ENCODE measurements around the gene LGMN. TPM values are rescaled to one million over a fixed set of nuclear protein-coding genes. Genes with fewer than 3 reads are reported as not detected.
A peak's percentile ranks its signal among the peaks of the same experiment; 100 is the strongest.

The LGMN gene
- total and polyA plus RNA-seq, 4 experiments from 2014 or later, result 9.6 to 14.0 (median 12.3) TPM

DNA sequence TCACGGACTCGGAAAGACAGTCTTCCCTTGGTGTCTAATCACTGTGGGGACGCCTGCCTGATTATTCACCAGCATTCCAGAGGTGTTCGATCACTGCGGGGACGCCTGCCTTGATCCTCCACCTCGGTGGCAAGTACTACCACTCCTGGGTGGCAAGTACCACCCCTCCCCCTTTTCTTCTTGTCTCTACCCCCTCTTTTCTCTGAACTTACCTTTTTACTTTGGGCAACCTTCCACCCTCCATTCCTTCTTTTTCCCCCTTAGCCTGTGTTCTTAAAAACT is 12.0 kb upstream of the LGMN start:
- H3K27ac Mint-ChIP-seq, result peak overlapping the region in 1 of 7 donors; percentile 14
- Histone ChIP-seq H3K4me3 (ENCODE audit: low read length in 2 of 2) (no peak overlapping the region), H3K4me1 (ENCODE audit: insufficient read depth, low read length) (no peaks in the 10 kb centered on the region), H3K27me3 (ENCODE audit: insufficient read depth, low read length) (no peaks in the 10 kb centered on the region), H3K36me3 (ENCODE audit: insufficient read depth, low read length) (no peaks in the 10 kb centered on the region), H3K27ac (ENCODE audit: low read depth, low read length) (no peak overlapping the region), H3K9me3 (ENCODE audit: control insufficient read depth in 1 of 2, low read length in 2 of 2) (no peaks in the 10 kb centered on the region)
- no peak overlapping the region for H3K4me3 Mint-ChIP-seq
- ChIA-PET CTCF (ENCODE audit: partially characterized antibody) (no interaction called here), POLR2A (ENCODE audit: partially characterized antibody) (no interaction called here)
- H3K4me1 Mint-ChIP-seq, result peaks cover 5 to 10% (median 9%) of the 10 kb centered on the region in 4 donors
- DNase-seq, result no peak
- H3K9me3 Mint-ChIP-seq, result no peaks in the 10 kb centered on the region
- no peaks in the 10 kb centered on the region for H3K36me3 Mint-ChIP-seq
- intact Hi-C loops (cut with micrococcal nuclease), result no loop called here
- H3K27me3 Mint-ChIP-seq, result peaks cover 3% of the 10 kb centered on the region in 2 donors

DNA sequence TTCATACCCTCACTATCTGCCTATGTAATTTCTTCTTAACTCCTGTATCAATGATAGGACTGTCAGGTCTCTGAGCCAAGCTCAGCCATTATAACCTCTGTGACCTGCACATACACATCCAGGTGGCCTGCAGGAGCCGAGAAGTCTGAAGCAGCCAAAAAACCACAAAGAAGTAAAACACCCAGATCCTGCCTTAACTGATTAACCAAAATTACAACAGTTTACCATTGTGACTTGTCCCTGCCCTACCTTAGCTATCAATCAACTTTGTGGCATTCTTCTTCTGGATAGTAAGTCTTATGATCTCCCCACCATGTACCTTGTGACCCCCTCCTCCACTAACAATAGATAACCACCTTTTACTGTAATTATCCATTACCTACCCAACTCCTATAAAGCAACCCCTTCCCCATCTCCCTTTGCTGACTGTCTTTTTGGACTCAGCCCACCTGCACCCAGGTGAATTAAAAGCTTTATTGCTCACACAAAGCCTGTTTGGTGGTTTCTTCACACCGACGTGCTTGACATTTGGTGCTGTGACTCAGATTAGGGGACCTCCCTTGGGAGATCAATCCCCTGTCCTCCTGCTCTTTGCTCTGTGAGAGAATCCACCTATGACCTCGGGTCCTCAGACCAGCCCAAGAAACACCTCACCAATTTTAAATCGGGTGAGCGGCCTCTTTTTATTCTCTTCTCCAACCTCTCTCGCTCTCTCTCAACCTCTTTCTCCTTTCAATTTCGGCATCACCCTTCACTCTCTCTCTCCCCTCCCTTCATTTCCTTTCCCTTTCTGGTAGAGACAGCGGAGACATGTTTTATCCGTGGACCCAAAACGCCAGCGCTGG is 11.5 kb upstream of the LGMN start:
- intact Hi-C loops (cut with micrococcal nuclease), result no loop called here
- H3K36me3 ChIP-seq (ENCODE audit: insufficient read depth, low read length), result no peaks in the 10 kb centered on the region
- H3K27ac Mint-ChIP-seq, result peak overlapping the region in 2 of 7 donors; percentile 42 to 56
- peaks cover 3% of the 10 kb centered on the region in 2 donors for H3K27me3 Mint-ChIP-seq
- no peaks in the 10 kb centered on the region for H3K4me1 ChIP-seq (ENCODE audit: insufficient read depth, low read length)
- H3K4me3 ChIP-seq (ENCODE audit: low read length in 2 of 2), result no peak overlapping the region
- no peak overlapping the region for H3K27ac ChIP-seq (ENCODE audit: low read depth, low read length)
- no peaks in the 10 kb centered on the region for H3K9me3 Mint-ChIP-seq
- no peaks in the 10 kb centered on the region for H3K27me3 ChIP-seq (ENCODE audit: insufficient read depth, low read length)
- peaks cover 5 to 10% (median 9%) of the 10 kb centered on the region in 4 donors for H3K4me1 Mint-ChIP-seq
- DNase-seq, result no peak
- no peak overlapping the region for H3K4me3 Mint-ChIP-seq
- ChIA-PET CTCF (ENCODE audit: partially characterized antibody) (interaction anchor here (1.4 kb wide), 1 partner anchor 9 kb away, joined by 3 read pairs; no protein-coding TSS in a partner anchor), POLR2A (ENCODE audit: partially characterized antibody) (no interaction called here)
- H3K36me3 Mint-ChIP-seq, result no peaks in the 10 kb centered on the region
- H3K9me3 ChIP-seq (ENCODE audit: control insufficient read depth in 1 of 2, low read length in 2 of 2), result no peaks in the 10 kb centered on the region

DNA sequence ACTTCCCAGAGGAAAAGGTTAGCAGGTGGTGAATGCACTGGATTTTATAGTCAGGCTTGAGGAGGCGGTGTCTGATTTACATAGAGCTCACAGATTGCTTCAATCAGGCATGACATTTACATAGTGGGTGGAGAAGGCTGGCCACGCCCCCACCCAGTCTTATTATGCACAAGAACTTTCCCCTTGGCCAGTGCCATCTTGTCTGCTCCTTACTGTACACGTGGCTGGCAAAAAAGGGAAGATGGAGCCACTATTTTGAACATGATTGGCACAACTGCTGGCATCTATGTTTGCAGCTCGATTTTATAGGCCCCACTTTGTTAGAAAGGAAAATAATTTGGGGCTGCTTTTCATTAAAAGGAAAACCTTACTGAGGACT is 10.9 kb upstream of the LGMN start:
- Mint-ChIP-seq H3K9me3 (no peaks in the 10 kb centered on the region), H3K4me1 (peaks cover 5 to 10% (median 9%) of the 10 kb centered on the region in 4 donors), H3K36me3 (no peaks in the 10 kb centered on the region), H3K27me3 (peaks cover 3% of the 10 kb centered on the region in 2 donors), H3K27ac (no peak overlapping the region), H3K4me3 (no peak overlapping the region)
- intact Hi-C loops (cut with micrococcal nuclease), result no loop called here
- no peaks in the 10 kb centered on the region for H3K4me1 ChIP-seq (ENCODE audit: insufficient read depth, low read length)
- ChIA-PET CTCF (ENCODE audit: partially characterized antibody) (interaction anchor here (1.4 kb wide), 1 partner anchor 8 kb away, joined by 3 read pairs; no protein-coding TSS in a partner anchor), POLR2A (ENCODE audit: partially characterized antibody) (no interaction called here)
- no peak for DNase-seq
- H3K9me3 ChIP-seq (ENCODE audit: control insufficient read depth in 1 of 2, low read length in 2 of 2), result no peaks in the 10 kb centered on the region
- no peaks in the 10 kb centered on the region for H3K27me3 ChIP-seq (ENCODE audit: insufficient read depth, low read length)
- no peaks in the 10 kb centered on the region for H3K36me3 ChIP-seq (ENCODE audit: insufficient read depth, low read length)
- H3K27ac ChIP-seq (ENCODE audit: low read depth, low read length), result no peak overlapping the region
- no peak overlapping the region for H3K4me3 ChIP-seq (ENCODE audit: low read length in 2 of 2)

DNA sequence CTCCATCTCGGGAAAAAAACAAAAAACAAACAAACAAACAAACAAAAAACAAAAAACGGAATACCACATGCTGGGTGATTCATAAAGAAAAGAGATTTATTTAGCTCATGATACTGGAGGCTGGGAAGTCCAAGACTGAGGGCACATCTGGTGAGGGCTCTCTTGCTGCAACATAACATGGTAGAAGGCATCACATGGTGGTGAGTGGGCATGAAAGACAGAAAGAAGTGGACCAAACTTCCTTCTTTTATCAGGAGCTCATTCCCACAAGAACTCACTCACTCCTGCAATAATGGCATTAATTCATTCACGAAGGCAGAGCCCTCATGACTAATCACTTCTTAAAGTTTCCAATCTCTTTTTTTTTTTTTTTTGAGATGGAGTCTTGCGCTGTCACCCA is 8.0 kb upstream of the LGMN start:
- H3K27ac Mint-ChIP-seq, result no peak overlapping the region

DNA sequence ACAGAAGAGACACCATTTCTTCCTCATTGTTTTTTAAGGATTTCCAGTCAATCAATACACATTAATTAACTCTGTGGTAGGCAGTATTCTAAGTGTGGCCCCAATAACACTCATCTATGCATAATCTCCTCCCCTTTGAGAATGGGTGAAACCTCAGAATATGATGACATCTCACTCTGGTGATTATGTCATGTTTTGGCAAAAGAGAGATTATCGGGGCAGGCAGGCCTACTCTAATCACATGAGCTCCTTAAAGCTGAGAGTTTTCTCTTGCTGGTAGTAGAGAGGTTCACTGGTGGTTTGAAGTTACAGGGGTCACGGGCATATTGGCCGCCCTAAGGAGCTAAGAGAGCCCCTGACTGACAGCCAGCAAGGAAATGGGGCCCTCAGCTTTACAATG is 7.1 kb upstream of the LGMN start:
- Mint-ChIP-seq H3K36me3 (no peaks in the 10 kb centered on the region), H3K27me3 (no peaks in the 10 kb centered on the region)

More for the DNA sequence above, 8.0 kb upstream of the LGMN start:
- Histone ChIP-seq H3K4me3 (ENCODE audit: low read length in 2 of 2) (no peak overlapping the region), H3K27me3 (ENCODE audit: insufficient read depth, low read length) (no peaks in the 10 kb centered on the region), H3K36me3 (ENCODE audit: insufficient read depth, low read length) (no peaks in the 10 kb centered on the region), H3K4me1 (ENCODE audit: insufficient read depth, low read length) (no peaks in the 10 kb centered on the region), H3K27ac (ENCODE audit: low read depth, low read length) (no peak overlapping the region), H3K9me3 (ENCODE audit: control insufficient read depth in 1 of 2, low read length in 2 of 2) (no peaks in the 10 kb centered on the region)
- ChIA-PET POLR2A (ENCODE audit: partially characterized antibody) (no interaction called here), CTCF (ENCODE audit: partially characterized antibody) (no interaction called here)
- no peaks in the 10 kb centered on the region for H3K36me3 Mint-ChIP-seq
- no peaks in the 10 kb centered on the region for H3K9me3 Mint-ChIP-seq
- H3K27me3 Mint-ChIP-seq, result no peaks in the 10 kb centered on the region
- no peak overlapping the region for H3K4me3 Mint-ChIP-seq
- intact Hi-C loops (cut with micrococcal nuclease), result no loop called here
- DNase-seq, result no peak
- peaks cover 5 to 10% (median 9%) of the 10 kb centered on the region in 4 donors for H3K4me1 Mint-ChIP-seq

DNA sequence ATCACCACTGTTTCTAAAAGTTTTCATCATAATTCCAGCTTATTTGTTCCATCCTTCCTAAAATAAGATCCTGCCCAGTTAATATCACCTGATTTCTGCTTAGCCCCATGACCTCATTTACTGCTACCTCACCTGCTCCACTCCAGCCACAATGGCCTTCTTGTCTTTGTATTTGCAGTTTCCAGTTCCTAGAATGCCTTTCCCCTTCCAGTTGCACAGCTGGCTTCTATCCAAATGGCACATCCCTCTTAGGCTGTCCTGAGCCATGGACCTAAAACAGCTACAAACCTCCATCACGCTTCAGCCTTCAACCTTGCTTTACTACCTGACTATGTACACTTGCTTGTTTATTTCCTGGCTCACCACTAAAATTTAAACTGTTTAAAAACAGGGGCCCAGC is 6.5 kb upstream of the LGMN start:
- POLR2A ChIA-PET (ENCODE audit: partially characterized antibody), result no interaction called here
- H3K27me3 ChIP-seq (ENCODE audit: insufficient read depth, low read length), result no peaks in the 10 kb centered on the region
- no peaks in the 10 kb centered on the region for H3K9me3 ChIP-seq (ENCODE audit: control insufficient read depth in 1 of 2, low read length in 2 of 2)
- H3K4me1 ChIP-seq (ENCODE audit: insufficient read depth, low read length), result peaks cover 4% of the 10 kb centered on the region
- H3K27ac ChIP-seq (ENCODE audit: low read depth, low read length), result no peak overlapping the region
- no peaks in the 10 kb centered on the region for H3K36me3 ChIP-seq (ENCODE audit: insufficient read depth, low read length)
- H3K36me3 Mint-ChIP-seq, result no peaks in the 10 kb centered on the region
- intact Hi-C loops (cut with micrococcal nuclease), result no loop called here
- DNase-seq, result no peak
- no peak overlapping the region for H3K4me3 Mint-ChIP-seq
- H3K4me1 Mint-ChIP-seq, result peaks cover 7 to 18% (median 12%) of the 10 kb centered on the region in 4 donors
- CTCF ChIA-PET (ENCODE audit: partially characterized antibody), result no interaction called here
- no peak overlapping the region for H3K4me3 ChIP-seq (ENCODE audit: low read length in 2 of 2)
- peak overlapping the region in 2 of 7 donors; percentile 46 to 58 for H3K27ac Mint-ChIP-seq
- H3K9me3 Mint-ChIP-seq, result no peaks in the 10 kb centered on the region
- H3K27me3 Mint-ChIP-seq, result no peaks in the 10 kb centered on the region

More for the DNA sequence above, 7.1 kb upstream of the LGMN start:
- Histone ChIP-seq H3K4me3 (ENCODE audit: low read length in 2 of 2) (no peak overlapping the region), H3K27me3 (ENCODE audit: insufficient read depth, low read length) (no peaks in the 10 kb centered on the region), H3K36me3 (ENCODE audit: insufficient read depth, low read length) (no peaks in the 10 kb centered on the region), H3K27ac (ENCODE audit: low read depth, low read length) (no peak overlapping the region), H3K9me3 (ENCODE audit: control insufficient read depth in 1 of 2, low read length in 2 of 2) (no peaks in the 10 kb centered on the region), H3K4me1 (ENCODE audit: insufficient read depth, low read length) (peaks cover 4% of the 10 kb centered on the region)
- no peaks in the 10 kb centered on the region for H3K9me3 Mint-ChIP-seq
- intact Hi-C loops (cut with micrococcal nuclease), result no loop called here
- CTCF ChIA-PET (ENCODE audit: partially characterized antibody), result no interaction called here
- DNase-seq, result no peak
- POLR2A ChIA-PET (ENCODE audit: partially characterized antibody), result no interaction called here
- H3K27ac Mint-ChIP-seq, result peak overlapping the region in 1 of 7 donors; percentile 15
- H3K4me3 Mint-ChIP-seq, result no peak overlapping the region
- peaks cover 7 to 13% (median 10%) of the 10 kb centered on the region in 4 donors for H3K4me1 Mint-ChIP-seq

DNA sequence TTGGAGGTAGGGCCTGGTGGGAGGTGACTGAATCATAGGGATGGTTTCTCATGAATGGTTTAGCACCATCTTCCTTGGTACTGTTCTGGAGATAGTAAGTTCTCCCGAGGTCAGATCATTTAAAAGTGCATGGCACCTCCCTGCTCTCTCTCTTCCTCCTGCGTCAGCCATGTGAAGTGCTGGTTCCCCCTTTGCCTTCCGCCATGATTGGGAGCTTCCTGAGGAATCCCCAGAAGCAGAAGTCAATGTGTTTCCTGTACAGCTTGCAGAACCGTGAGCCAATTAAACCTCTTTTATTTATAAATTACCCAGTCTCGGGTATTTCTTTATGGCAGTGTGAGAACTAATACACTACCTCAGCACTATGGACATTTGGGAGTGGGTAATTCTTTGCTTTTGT is 4.8 kb upstream of the LGMN start:
- Mint-ChIP-seq H3K36me3 (no peaks in the 10 kb centered on the region), H3K4me1 (peaks cover 11 to 27% (median 16%) of the 10 kb centered on the region in 4 donors), H3K27ac (no peak overlapping the region), H3K9me3 (peaks cover 0 to 3% (median 0%) of the 10 kb centered on the region in 8 donors), H3K4me3 (no peak overlapping the region), H3K27me3 (peaks cover 0 to 7% of the 10 kb centered on the region in 2 donors)
- Histone ChIP-seq H3K4me3 (ENCODE audit: low read length in 2 of 2) (no peak overlapping the region), H3K36me3 (ENCODE audit: insufficient read depth, low read length) (no peaks in the 10 kb centered on the region), H3K27ac (ENCODE audit: low read depth, low read length) (no peak overlapping the region), H3K9me3 (ENCODE audit: control insufficient read depth in 1 of 2, low read length in 2 of 2) (no peaks in the 10 kb centered on the region), H3K4me1 (ENCODE audit: insufficient read depth, low read length) (peaks cover 12% of the 10 kb centered on the region), H3K27me3 (ENCODE audit: insufficient read depth, low read length) (no peaks in the 10 kb centered on the region)
- ChIA-PET CTCF (ENCODE audit: partially characterized antibody) (no interaction called here), POLR2A (ENCODE audit: partially characterized antibody) (no interaction called here)
- DNase-seq, result no peak
- intact Hi-C loops (cut with micrococcal nuclease), result no loop called here

Data from CD4-positive, alpha-beta memory T cell (primary cell).